HTR-8/SVneo (cell line): ENCODE data around the gene CCNY.
"Not testable (repeated sequence)": the region's sequence is repeated elsewhere in the genome, so short reads cannot be mapped to it uniquely, and the experiment has no call there.

Source experiments
- DNase-seq: peaks from one replicate; pipeline ENCODE4 v3.0.0; 2011; ENCODE audit warnings: low spot score, mixed read lengths; ENCODE audit not compliant: insufficient read length
- FAIRE-seq: peaks from 2 replicates; lab custom pipeline; 2011; peaks lifted over from hg19 to GRCh38; lab: Jason Lieb, UNC

The CCNY gene

GRCh38 chr10:35398908-35399307, 62.6 kb downstream of the CCNY start:
- DNase-seq: no peak
- no peak for FAIRE-seq

GRCh38 chr10:35399414-35400009, 63.2 kb downstream of the CCNY start:
- no peak for FAIRE-seq
- DNase-seq: no peak

DNA sequence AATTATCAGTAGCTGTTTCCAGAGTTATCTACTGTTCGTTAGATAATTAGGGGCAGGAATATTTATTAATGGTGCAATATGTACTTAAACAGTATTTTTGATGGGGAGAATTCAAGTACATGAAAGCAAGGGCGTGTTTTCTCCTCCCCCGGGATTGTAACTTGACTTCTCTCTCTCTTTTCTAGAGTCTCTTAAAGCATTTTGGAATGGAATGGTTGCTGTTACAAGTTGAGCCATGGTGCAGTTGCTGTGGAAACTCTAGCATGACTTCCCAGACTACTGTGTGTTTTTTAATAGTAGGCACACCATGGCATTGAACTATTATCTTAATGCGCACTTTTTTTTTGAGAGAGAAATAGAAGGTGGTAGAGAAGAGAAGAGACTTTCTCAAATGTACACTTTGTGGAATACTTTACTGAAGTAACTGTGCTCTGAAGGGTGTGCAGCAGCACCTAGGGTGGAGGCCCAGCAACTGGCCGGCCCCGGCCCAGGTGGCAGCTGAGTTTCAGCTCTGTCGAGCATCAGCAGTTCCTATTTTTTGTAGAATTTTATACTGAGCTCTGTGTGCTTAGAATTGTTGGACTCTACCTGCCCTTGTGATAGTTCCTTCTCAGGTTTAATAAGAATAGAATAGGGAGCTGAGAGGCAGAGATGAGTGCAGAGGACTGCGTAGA, 64.4 kb downstream of the CCNY start:
- FAIRE-seq (no peak), DNase-seq (no peak)

DNA sequence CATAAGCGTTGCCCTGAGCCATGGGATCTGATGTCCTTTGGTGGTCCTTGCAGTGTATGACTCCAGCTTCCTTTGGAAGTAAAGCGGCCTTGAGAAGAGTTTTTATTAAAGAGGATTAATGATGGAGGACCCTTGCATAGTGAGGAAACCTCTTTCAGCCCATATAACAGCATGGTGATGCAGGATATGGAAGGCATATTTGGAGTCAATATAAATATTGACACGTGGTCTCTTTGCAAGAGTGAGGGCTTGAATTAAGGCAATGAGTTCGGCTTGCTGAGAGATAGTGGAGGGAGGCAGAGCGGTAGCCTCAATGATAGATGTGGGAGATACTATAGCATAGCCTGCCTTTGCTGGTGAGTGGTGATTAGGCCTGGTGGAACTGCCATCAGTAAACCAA, 67.2 kb downstream of the CCNY start:
- not testable (repeated sequence) for FAIRE-seq, DNase-seq

GRCh38 chr10:35404077-35404476, 67.8 kb downstream of the CCNY start:
- DNase-seq, FAIRE-seq: not testable (repeated sequence)

DNA sequence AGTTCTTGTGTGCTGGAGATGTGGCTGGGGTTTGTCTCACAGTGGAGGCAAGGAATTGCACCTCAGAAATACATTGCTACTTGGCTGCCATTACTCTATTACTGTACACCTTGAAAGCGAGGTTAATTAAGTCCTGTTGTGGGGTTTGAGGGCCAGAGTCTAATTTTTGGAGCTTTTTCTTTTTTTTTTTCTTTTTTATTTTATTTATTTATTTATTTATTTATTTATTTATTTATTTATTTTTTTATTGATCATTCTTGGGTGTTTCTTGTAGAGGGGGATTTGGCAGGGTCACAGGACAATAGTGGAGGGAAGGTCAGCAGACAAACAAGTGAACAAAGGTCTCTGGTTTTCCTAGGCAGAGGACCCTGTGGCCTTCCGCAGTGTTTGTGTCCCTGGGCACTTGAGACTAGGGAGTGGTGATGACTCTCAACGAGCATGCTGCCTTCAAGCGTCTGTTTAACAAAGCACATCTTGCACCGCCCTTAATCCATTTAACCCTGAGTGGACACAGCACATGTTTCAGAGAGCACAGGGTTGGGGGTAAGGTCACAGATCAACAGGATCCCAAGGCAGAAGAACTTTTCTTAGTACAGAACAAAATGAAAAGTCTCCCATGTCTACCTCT, 69.8 kb downstream of the CCNY start:
- DNase-seq, FAIRE-seq: not testable (repeated sequence)

- FAIRE-seq, DNase-seq: not testable (repeated sequence)
Measured at GRCh38 chr10:35407696-35408095, 71.4 kb downstream of the CCNY start.

DNA sequence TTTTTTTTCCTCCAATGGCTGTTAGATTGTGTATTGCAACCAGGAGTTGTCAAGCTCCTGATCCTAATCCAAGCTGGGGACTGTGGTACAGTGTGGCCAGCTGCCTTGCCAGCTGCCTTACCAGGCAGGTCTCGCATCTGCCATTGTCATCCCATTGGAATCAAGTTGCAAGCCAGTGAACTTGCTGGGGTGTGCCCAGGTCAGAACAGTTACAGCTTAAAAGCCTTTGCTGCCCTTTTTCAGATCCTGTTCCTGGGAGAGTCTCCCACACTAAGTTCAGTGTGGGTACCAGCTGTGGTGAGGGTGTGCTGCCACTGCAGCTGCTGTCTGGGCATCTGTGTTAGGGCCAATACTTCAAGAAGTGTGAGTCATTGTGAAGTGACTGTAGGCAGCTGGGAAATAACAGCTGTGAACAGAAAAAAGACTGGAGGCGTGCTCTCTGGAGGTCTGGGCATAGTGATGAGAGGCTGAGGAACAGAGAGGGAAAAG, 72.8 kb downstream of the CCNY start:
- FAIRE-seq (peak; percentile 80), DNase-seq (peak; percentile 88)

GRCh38 chr10:35409808-35410207, 73.5 kb downstream of the CCNY start:
- FAIRE-seq (no peak), DNase-seq (no peak)

DNA sequence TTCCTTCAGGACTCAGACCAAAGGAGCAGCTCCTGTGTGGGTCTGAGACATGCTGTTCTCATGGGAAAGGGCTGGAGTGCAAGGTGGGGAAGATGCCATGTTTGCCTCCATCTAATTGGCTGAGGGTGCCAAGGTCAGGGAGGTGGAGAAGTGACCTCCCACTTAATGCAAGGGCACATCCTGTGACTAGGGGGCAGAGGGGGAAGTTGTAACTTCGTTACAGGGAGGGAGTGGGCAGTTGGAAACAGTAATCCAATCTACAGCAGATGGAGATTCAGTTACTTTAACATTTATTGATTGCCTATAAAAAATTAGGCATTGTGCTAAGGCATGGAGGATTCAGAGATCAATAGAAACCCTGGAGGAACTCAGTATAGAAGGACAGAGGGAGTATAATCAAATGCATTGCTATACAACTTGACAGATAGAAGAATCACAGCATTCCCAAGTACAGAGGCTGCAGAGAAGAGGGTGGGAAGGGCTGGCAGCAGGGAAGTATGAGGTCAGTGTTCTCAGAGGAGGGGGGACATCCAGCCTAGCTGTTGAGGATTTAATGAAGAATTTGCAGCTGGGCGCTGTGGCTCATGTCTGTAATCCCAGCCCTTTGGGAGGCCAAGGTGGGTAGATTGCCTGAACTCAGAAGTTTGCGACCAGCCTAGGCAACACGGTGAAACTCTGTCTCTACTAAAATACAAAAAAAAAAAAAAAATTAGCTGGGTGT, 75.9 kb downstream of the CCNY start:
- DNase-seq: no peak
- FAIRE-seq: peak; percentile 89

- FAIRE-seq: peak; percentile 87
Measured at GRCh38 chr10:35412900-35413491, 76.7 kb downstream of the CCNY start.

GRCh38 chr10:35413985-35414861, 77.9 kb downstream of the CCNY start:
- peak; percentile 40 for FAIRE-seq

More at GRCh38 chr10:35412900-35413491, 76.7 kb downstream of the CCNY start:
- DNase-seq: no peak

DNA sequence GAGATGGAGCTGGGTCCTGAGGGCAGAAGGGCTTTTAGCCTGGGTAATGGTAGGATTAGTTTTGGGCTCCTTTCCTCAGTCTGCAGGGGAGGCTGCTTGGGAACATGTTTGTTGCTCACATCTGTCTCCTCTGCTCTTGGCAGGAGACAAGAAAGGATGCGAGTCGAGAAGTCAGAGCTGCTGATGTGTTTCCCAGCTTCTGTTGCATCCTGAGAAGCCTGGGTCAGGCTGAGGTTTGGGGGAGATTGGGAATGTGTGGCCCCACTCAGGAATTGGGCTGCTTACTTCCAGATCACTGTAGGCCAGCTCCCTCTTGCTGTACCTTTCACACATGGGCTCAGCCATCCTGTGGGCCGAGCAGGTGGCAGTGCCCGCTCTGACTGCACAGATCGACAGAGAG, 79.2 kb downstream of the CCNY start:
- DNase-seq (no peak), FAIRE-seq (no peak)

More at GRCh38 chr10:35413985-35414861, 77.9 kb downstream of the CCNY start:
- no peak for DNase-seq

GRCh38 chr10:35416619-35417312, 80.5 kb downstream of the CCNY start:
- no peak for DNase-seq

DNA sequence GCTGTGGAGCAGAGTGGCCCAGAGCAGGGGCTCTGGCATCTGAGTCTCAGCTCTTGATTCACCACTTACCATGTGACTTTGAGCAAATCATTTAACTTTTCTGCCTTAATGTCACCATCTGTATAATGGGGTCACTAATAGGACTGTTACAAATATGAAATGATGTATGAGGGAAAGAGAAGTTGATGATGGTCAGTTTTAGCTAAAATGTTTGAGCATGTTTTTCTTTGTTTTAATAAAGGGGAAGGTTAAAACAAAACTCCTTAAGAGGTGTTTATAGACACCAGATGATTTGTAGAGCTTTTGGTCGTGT, 81.0 kb downstream of the CCNY start:
- DNase-seq (no peak), FAIRE-seq (peak; percentile 60)

More at GRCh38 chr10:35416619-35417312, 80.5 kb downstream of the CCNY start:
- FAIRE-seq: peak; percentile 28

DNA sequence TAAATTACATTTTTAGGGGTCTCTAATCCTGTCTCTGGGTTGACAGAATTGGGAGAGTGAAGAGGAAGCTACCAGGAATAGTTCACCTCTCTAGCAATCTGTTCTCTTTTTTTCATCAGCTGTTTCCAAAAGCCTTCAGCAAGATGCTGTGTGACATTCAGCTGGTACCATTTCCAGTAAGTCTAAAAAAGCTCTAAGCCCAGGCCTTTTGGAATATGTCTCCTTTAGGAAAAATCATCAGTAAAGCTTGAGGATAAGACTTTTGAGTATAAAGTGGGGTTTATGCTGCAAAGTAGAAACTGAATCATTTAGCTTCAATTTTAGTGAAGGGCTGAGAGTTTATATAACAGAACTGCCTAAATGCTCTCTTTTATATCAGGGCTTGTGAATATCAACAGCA, 81.5 kb downstream of the CCNY start:
- FAIRE-seq (no peak), DNase-seq (no peak)

DNA sequence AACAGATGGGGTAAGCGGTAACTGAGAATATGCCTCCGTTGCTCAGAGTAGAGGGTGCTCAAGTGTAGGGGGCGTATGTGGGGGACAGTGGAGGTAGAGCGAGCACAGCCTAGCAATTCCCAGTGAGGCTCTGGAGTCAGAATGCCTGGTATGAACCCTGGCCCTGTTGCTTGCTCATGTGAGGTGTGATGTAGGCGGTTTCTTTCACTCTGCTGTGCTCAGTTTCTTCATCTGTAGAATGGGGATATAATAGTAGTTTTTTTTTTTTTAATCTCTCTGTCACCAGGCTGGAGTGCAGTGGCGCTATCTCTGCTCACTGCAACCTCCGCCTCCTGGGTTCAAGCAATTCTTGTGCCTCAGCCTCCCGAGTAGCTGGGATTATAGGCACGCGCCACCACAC, 82.3 kb downstream of the CCNY start:
- FAIRE-seq: not testable (repeated sequence)

GRCh38 chr10:35420044-35420443, 83.7 kb downstream of the CCNY start:
- FAIRE-seq: peak; percentile 28
- DNase-seq: no peak

More for the DNA sequence above, 82.3 kb downstream of the CCNY start:
- DNase-seq: not testable (repeated sequence)
